ENCODE data around the gene NECAB3. TPM values are rescaled to one million over a fixed set of nuclear protein-coding genes. Genes with fewer than 3 reads are reported as not detected.

NECAB3 gene
- total and polyA plus RNA-seq, 2 of the 13 experiments (the other 11 are each of a cell fraction or from before 2014, with no cell fraction given) = 61.5 to 65.5 TPM

GRCh38 chr20:33672426-33673113, 1.7 kb downstream of the NECAB3 start (continued):
- 0 out of 2 replicates have a peak, but pooled peaks have one; percentile 36 for TF ChIP-seq ZNF563 (CRISPR knock-in tag; IDR thresholded peaks at IDR 0.05)
- TF ChIP-seq NRL (CRISPR knock-in tag; IDR thresholded peaks at IDR 0.05; ENCODE audit: borderline replicate concordance) = peak; percentile 64; the same call in 1 of the 2 replicates
- no peak for TF ChIP-seq ADNP (CRISPR knock-in tag; IDR thresholded peaks at IDR 0.05)
- no peak for TF ChIP-seq ETV5 (CRISPR knock-in tag; IDR thresholded peaks at IDR 0.05; ENCODE audit: borderline replicate concordance)
- TF ChIP-seq ARNTL (CRISPR knock-in tag; IDR thresholded peaks at IDR 0.05) = peak; percentile 53; the same call in 1 of the 2 replicates
- TF ChIP-seq, protein P1, sequence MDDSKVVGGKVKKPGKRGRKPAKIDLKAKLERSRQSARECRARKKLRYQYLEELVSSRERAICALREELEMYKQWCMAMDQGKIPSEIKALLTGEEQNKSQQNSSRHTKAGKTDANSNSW (CRISPR knock-in tag; IDR thresholded peaks at IDR 0.05; ENCODE audit: borderline replicate concordance) = 0 out of 2 replicates have a peak, but pooled peaks have one; percentile 55
- TF ChIP-seq, protein P2, sequence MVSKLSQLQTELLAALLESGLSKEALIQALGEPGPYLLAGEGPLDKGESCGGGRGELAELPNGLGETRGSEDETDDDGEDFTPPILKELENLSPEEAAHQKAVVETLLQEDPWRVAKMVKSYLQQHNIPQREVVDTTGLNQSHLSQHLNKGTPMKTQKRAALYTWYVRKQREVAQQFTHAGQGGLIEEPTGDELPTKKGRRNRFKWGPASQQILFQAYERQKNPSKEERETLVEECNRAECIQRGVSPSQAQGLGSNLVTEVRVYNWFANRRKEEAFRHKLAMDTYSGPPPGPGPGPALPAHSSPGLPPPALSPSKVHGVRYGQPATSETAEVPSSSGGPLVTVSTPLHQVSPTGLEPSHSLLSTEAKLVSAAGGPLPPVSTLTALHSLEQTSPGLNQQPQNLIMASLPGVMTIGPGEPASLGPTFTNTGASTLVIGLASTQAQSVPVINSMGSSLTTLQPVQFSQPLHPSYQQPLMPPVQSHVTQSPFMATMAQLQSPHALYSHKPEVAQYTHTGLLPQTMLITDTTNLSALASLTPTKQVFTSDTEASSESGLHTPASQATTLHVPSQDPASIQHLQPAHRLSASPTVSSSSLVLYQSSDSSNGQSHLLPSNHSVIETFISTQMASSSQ (IDR thresholded peaks at IDR 0.05; ENCODE audit: low read depth) = no peak
- TF ChIP-seq, protein P2 (CRISPR knock-in tag; IDR thresholded peaks at IDR 0.05; ENCODE audit: borderline replicate concordance) = peak; percentile 14; the same call in 1 of the 2 replicates
- 0 out of 2 replicates have a peak, but pooled peaks have one; percentile 21 for TF ChIP-seq ZNF746 (CRISPR knock-in tag; IDR thresholded peaks at IDR 0.05)
- TF ChIP-seq ZBTB38 (CRISPR knock-in tag; IDR thresholded peaks at IDR 0.05) = peak; percentile 55; the same call in 1 of the 2 replicates
- TF ChIP-seq GATAD2A (CRISPR knock-in tag; IDR thresholded peaks at IDR 0.05) = peak; percentile 26; the same call in 1 of the 2 replicates
- peak; percentile 39; the same call in 1 of the 2 replicates for TF ChIP-seq TGIF2 (CRISPR knock-in tag; IDR thresholded peaks at IDR 0.05)
- peak; percentile 99 for TF ChIP-seq ZNF768 (CRISPR knock-in tag; IDR thresholded peaks at IDR 0.05)
- no peak for TF ChIP-seq NONO (IDR thresholded peaks at IDR 0.05)
- TF ChIP-seq NONO (CRISPR knock-in tag; conservative IDR thresholded peaks at IDR 0.05) = peak; percentile 53; the same call in 1 of the 2 replicates
- TF ChIP-seq RERE (CRISPR knock-in tag; IDR thresholded peaks at IDR 0.05; ENCODE audit: low read depth) = no peak
- peak; percentile 28; the same call in 1 of the 2 replicates for TF ChIP-seq ZNF550 (CRISPR knock-in tag; IDR thresholded peaks at IDR 0.05; ENCODE audit: borderline replicate concordance)
- peak; percentile 18 for TF ChIP-seq IKZF4 (CRISPR knock-in tag; IDR thresholded peaks at IDR 0.05; ENCODE audit: borderline replicate concordance, low read depth, not compliant biosample characterization)
- TF ChIP-seq ZNF17 (CRISPR knock-in tag; IDR thresholded peaks at IDR 0.05) = no peak
- TF ChIP-seq KDM3A (CRISPR knock-in tag; IDR thresholded peaks at IDR 0.05; ENCODE audit: low read depth) = peak; percentile 72; the same call in 1 of the 2 replicates
- no peak for TF ChIP-seq CC2D1A (CRISPR knock-in tag; IDR thresholded peaks at IDR 0.05)
